Omental fat pad (tissue), 4 donors: Measurements from ENCODE around the gene TIMM50. TPM values are rescaled to one million over a fixed set of nuclear protein-coding genes. Genes with fewer than 3 reads are reported as not detected.
A peak's percentile ranks its signal among the peaks of the same experiment; 100 is the strongest.
"Not testable (repeated sequence)": the region's sequence is repeated elsewhere in the genome, so short reads cannot be mapped to it uniquely, and the experiment has no call there.

ENCODE experiments used
- ATAC-seq: fragments of 150-250 bp; one replicate; pipeline ENCODE4 v1.9.1; 2016; ENCODE audit warnings: mild to moderate bottlenecking, moderate library complexity; ENCODE audit not compliant: low FRiP score
- DNase-seq: peaks from one replicate; pipeline ENCODE4 v3.0.0-alpha.2; 2019; ENCODE audit warnings: low spot score
- CTCF ChIP-seq, 3 donors: fragments of 450-650 bp; IDR thresholded peaks; one replicate each; pipeline ENCODE4 v1.5.1; 2016 to 2017; ENCODE audit warnings: antibody characterized with exemption in 3 of 3, mild to moderate bottlenecking in 3 of 3, moderate library complexity in 2 of 3
- total RNA-seq, 4 donors: library from RNA; depleted of rRNA; stranded (reverse); fragments of >200 nt; gene quantifications; one replicate each; pipeline ENCODE4 v1.1.0, GENCODE V29; 2016

Gene TIMM50
- total RNA-seq, 4 donors from 2014 or later = 36.4 to 65.7 (median 50.3) TPM

- DNase-seq (no peak), ATAC-seq (no peak)
- no peak for TF ChIP-seq CTCF (IDR thresholded peaks at IDR 0.05)
These were observed 8.7 kb upstream of the TIMM50 start for GRCh38 chr19:39471756-39472536.

- DNase-seq (no peak), ATAC-seq (no peak)
- no peak for TF ChIP-seq CTCF (IDR thresholded peaks at IDR 0.05)
These were observed 7.7 kb upstream of the TIMM50 start for GRCh38 chr19:39472746-39473442.

- TF ChIP-seq CTCF (IDR thresholded peaks at IDR 0.05) = no peak
- no peak for ATAC-seq
These were observed 7.1 kb upstream of the TIMM50 start for GRCh38 chr19:39473443-39473960.

GRCh38 chr19:39474139-39474620 is 6.5 kb upstream of the TIMM50 start:
- ATAC-seq = peak; percentile 46
- peak in 1 of 3 donors; percentile 17 for TF ChIP-seq CTCF (IDR thresholded peaks at IDR 0.05)
- DNase-seq = peak; percentile 62

More at GRCh38 chr19:39473443-39473960, 7.1 kb upstream of the TIMM50 start:
- no peak for DNase-seq

- no peak for ATAC-seq
- no peak for TF ChIP-seq CTCF (IDR thresholded peaks at IDR 0.05)
These were observed 4.9 kb upstream of the TIMM50 start for GRCh38 chr19:39475748-39476147.

GRCh38 chr19:39479319-39479801 is 1.3 kb upstream of the TIMM50 start:
- DNase-seq, ATAC-seq: not testable (repeated sequence)

More at GRCh38 chr19:39475748-39476147, 4.9 kb upstream of the TIMM50 start:
- no peak for DNase-seq

- no peak for ATAC-seq
- no peak for DNase-seq
- TF ChIP-seq CTCF (IDR thresholded peaks at IDR 0.05) = no peak
These were observed 722 bp upstream of the TIMM50 start for GRCh38 chr19:39479916-39480315.
